ENCODE results near the gene TUBB3. TPM values are rescaled to one million over a fixed set of nuclear protein-coding genes. Genes with fewer than 3 reads are reported as not detected.

TUBB3 gene
- total RNA-seq, 1 donor from 2014 or later = 459 TPM

GRCh38 chr16:89982318-89982717 is 59.2 kb downstream of the TUBB3 start:
- no peak overlapping the region for H3K4me3 ChIP-seq (ENCODE audit: insufficient read depth, low read depth, low read length)
- no peaks in the 10 kb centered on the region for H3K9me3 ChIP-seq (ENCODE audit: insufficient read depth, low read depth, low read length)
- peaks cover 19% of the 10 kb centered on the region for H3K79me2 ChIP-seq (ENCODE audit: insufficient read depth, low read length)
- H3K27ac ChIP-seq (ENCODE audit: low read depth, low read length) = no peak overlapping the region
- no peak for TF ChIP-seq EZH2 (IDR thresholded peaks at IDR 0.05; ENCODE audit: insufficient read depth, low read length)
- TF ChIP-seq, protein P1, sequence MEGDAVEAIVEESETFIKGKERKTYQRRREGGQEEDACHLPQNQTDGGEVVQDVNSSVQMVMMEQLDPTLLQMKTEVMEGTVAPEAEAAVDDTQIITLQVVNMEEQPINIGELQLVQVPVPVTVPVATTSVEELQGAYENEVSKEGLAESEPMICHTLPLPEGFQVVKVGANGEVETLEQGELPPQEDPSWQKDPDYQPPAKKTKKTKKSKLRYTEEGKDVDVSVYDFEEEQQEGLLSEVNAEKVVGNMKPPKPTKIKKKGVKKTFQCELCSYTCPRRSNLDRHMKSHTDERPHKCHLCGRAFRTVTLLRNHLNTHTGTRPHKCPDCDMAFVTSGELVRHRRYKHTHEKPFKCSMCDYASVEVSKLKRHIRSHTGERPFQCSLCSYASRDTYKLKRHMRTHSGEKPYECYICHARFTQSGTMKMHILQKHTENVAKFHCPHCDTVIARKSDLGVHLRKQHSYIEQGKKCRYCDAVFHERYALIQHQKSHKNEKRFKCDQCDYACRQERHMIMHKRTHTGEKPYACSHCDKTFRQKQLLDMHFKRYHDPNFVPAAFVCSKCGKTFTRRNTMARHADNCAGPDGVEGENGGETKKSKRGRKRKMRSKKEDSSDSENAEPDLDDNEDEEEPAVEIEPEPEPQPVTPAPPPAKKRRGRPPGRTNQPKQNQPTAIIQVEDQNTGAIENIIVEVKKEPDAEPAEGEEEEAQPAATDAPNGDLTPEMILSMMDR (IDR thresholded peaks at IDR 0.05; ENCODE audit: insufficient read depth, low read depth, low read length) = no peak
- no peaks in the 10 kb centered on the region for H3K4me1 Mint-ChIP-seq (ENCODE audit: low read depth, unreplicated experiment)
- FAIRE-seq (no peak), DNase-seq (ENCODE audit: low read depth) (no peak)
- H3K9me3 Mint-ChIP-seq (ENCODE audit: unreplicated experiment) = no peaks in the 10 kb centered on the region
- no peak overlapping the region for H2AFZ ChIP-seq (ENCODE audit: low read depth, low read length)
- H3K27me3 ChIP-seq (ENCODE audit: insufficient read depth, low read length) = no peaks in the 10 kb centered on the region
- no peaks in the 10 kb centered on the region for H3K27me3 Mint-ChIP-seq (ENCODE audit: low read depth, unreplicated experiment)
- peaks cover 34% of the 10 kb centered on the region for H3K36me3 ChIP-seq (ENCODE audit: insufficient read depth, low read length)
- H3K9ac ChIP-seq (ENCODE audit: low read length) = no peak overlapping the region
- H3K4me3 Mint-ChIP-seq (ENCODE audit: unreplicated experiment) = no peak overlapping the region
- H4K20me1 ChIP-seq (ENCODE audit: insufficient read depth, low read length) = peaks cover 13% of the 10 kb centered on the region
- H3K4me2 ChIP-seq (ENCODE audit: low read length) = no peak overlapping the region
- H3K27ac Mint-ChIP-seq (ENCODE audit: unreplicated experiment) = no peak overlapping the region
- no peaks in the 10 kb centered on the region for H3K4me1 ChIP-seq (ENCODE audit: insufficient read depth, low read length)
- peaks cover 28% of the 10 kb centered on the region for H3K36me3 Mint-ChIP-seq (ENCODE audit: low read depth, unreplicated experiment)

DNA sequence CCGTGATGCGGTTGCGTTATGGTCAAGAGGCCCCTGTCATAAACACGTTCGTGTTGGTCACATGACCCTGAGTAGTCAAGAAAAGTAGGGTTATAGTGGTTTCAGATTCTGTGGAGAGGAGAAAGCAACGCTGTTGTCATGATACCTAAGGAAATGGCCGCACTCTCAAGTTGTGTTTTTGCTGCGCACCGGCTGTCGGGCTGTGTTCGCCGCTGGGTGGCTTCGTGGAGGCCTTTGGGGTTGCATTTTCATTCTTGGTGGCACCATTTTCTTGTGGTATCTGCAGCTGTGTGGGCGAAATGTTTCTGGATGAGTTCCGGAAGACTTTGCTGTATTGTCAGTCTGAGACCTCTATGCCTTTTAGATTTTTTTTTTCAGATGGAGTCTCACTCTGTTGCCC is 60.4 kb downstream of the TUBB3 start:
- H3K79me2 ChIP-seq (ENCODE audit: insufficient read depth, low read length) = peaks cover 8% of the 10 kb centered on the region
- no peak overlapping the region for H3K27ac ChIP-seq (ENCODE audit: low read depth, low read length)
- no peak overlapping the region for H3K9ac ChIP-seq (ENCODE audit: low read length)
- H3K4me1 Mint-ChIP-seq (ENCODE audit: low read depth, unreplicated experiment) = no peaks in the 10 kb centered on the region
- H3K36me3 ChIP-seq (ENCODE audit: insufficient read depth, low read length) = peaks cover 30% of the 10 kb centered on the region
- no peak overlapping the region for H3K4me3 Mint-ChIP-seq (ENCODE audit: unreplicated experiment)
- no peaks in the 10 kb centered on the region for H3K27me3 Mint-ChIP-seq (ENCODE audit: low read depth, unreplicated experiment)
- no peaks in the 10 kb centered on the region for H3K9me3 Mint-ChIP-seq (ENCODE audit: unreplicated experiment)
- FAIRE-seq (no peak), DNase-seq (ENCODE audit: low read depth) (no peak)
- no peaks in the 10 kb centered on the region for H3K27me3 ChIP-seq (ENCODE audit: insufficient read depth, low read length)
- TF ChIP-seq, protein P1 (IDR thresholded peaks at IDR 0.05; ENCODE audit: insufficient read depth, low read depth, low read length) = no peak
- TF ChIP-seq EZH2 (IDR thresholded peaks at IDR 0.05; ENCODE audit: insufficient read depth, low read length) = no peak
- H3K36me3 Mint-ChIP-seq (ENCODE audit: low read depth, unreplicated experiment) = peaks cover 28% of the 10 kb centered on the region
- H2AFZ ChIP-seq (ENCODE audit: low read depth, low read length) = no peak overlapping the region
- no peaks in the 10 kb centered on the region for H3K4me1 ChIP-seq (ENCODE audit: insufficient read depth, low read length)
- H3K27ac Mint-ChIP-seq (ENCODE audit: unreplicated experiment) = no peak overlapping the region
- peaks cover 4% of the 10 kb centered on the region for H4K20me1 ChIP-seq (ENCODE audit: insufficient read depth, low read length)
- H3K4me3 ChIP-seq (ENCODE audit: insufficient read depth, low read depth, low read length) = no peak overlapping the region
- H3K4me2 ChIP-seq (ENCODE audit: low read length) = no peak overlapping the region
- no peaks in the 10 kb centered on the region for H3K9me3 ChIP-seq (ENCODE audit: insufficient read depth, low read depth, low read length)

DNA sequence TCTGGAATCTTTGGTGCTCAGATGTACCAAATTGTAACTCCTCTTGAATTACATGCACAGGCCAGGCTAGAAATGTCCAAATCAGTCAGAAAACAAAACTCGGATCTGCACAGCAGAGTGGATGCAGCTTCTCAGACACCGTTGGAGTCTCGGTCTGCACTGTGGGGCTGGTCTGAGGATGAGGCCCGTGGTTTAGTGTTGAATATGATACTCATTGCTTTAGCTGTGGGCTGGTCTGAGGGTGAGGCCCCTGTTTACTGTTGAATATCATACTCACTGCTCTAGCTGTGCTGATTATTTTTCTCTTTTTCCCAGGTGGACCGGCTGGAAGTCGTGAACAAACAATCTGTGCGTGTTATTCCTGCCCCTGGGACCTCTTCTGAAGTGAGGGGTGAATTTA is 61.1 kb downstream of the TUBB3 start:
- H3K9me3 ChIP-seq (ENCODE audit: insufficient read depth, low read depth, low read length) = no peaks in the 10 kb centered on the region
- H3K4me1 ChIP-seq (ENCODE audit: insufficient read depth, low read length) = no peaks in the 10 kb centered on the region
- Mint-ChIP-seq H3K4me1 (ENCODE audit: low read depth, unreplicated experiment) (no peaks in the 10 kb centered on the region), H3K27me3 (ENCODE audit: low read depth, unreplicated experiment) (no peaks in the 10 kb centered on the region), H3K36me3 (ENCODE audit: low read depth, unreplicated experiment) (peaks cover 28% of the 10 kb centered on the region), H3K4me3 (ENCODE audit: unreplicated experiment) (no peak overlapping the region), H3K27ac (ENCODE audit: unreplicated experiment) (no peak overlapping the region), H3K9me3 (ENCODE audit: unreplicated experiment) (no peaks in the 10 kb centered on the region)
- no peak for DNase-seq (ENCODE audit: low read depth)
- H3K4me2 ChIP-seq (ENCODE audit: low read length) = no peak overlapping the region
- peaks cover 31% of the 10 kb centered on the region for H3K36me3 ChIP-seq (ENCODE audit: insufficient read depth, low read length)
- no peak overlapping the region for H2AFZ ChIP-seq (ENCODE audit: low read depth, low read length)
- TF ChIP-seq, protein P1 (IDR thresholded peaks at IDR 0.05; ENCODE audit: insufficient read depth, low read depth, low read length) = no peak
- TF ChIP-seq EZH2 (IDR thresholded peaks at IDR 0.05; ENCODE audit: insufficient read depth, low read length) = no peak
- no peak for FAIRE-seq
- no peak overlapping the region for H3K9ac ChIP-seq (ENCODE audit: low read length)
- H4K20me1 ChIP-seq (ENCODE audit: insufficient read depth, low read length) = no peaks in the 10 kb centered on the region
- peaks cover 8% of the 10 kb centered on the region for H3K79me2 ChIP-seq (ENCODE audit: insufficient read depth, low read length)
- no peaks in the 10 kb centered on the region for H3K27me3 ChIP-seq (ENCODE audit: insufficient read depth, low read length)
- H3K4me3 ChIP-seq (ENCODE audit: insufficient read depth, low read depth, low read length) = no peak overlapping the region
- H3K27ac ChIP-seq (ENCODE audit: low read depth, low read length) = no peak overlapping the region
